Measurements from ENCODE around the gene SUMO4.

GRCh38 chr6:149365197-149365596 is 34.9 kb upstream of the SUMO4 start:
- TF ChIP-seq POLR2AphosphoS5 (IDR thresholded peaks at IDR 0.05) (no peak), CTCF (IDR thresholded peaks at IDR 0.05) (no peak), POLR2A (IDR thresholded peaks at IDR 0.05) (no peak)

Measured in stomach (tissue), 4 donors.